Cardiac muscle cell (in vitro differentiated cells and primary cell): ENCODE data around the gene MRPL39. TPM values are rescaled to one million over a fixed set of nuclear protein-coding genes. Genes with fewer than 3 reads are reported as not detected.

Experiments used
- DNase-seq, 2 donors: peaks; one replicate each; pipeline versions ENCODE4 v3.0.0 to v3.0.0-alpha.2; 2010 to 2017; ENCODE audit warnings: low read depth in 1 of 2, low spot score in 1 of 2
- H3K27ac ChIP-seq: fragments of 200-600 bp; sonication (generic); 2 replicates; pipeline ENCODE4 v1.5.1; 2016
- H3K27me3 ChIP-seq: fragments of 200-600 bp; sonication (generic); 2 replicates; pipeline ENCODE4 v1.6.0; 2016; ENCODE audit warnings: control low read depth
- H3K36me3 ChIP-seq: fragments of 200-600 bp; sonication (generic); 2 replicates; pipeline ENCODE4 v1.5.1; 2016; ENCODE audit warnings: control low read depth
- H3K4me1 ChIP-seq: fragments of 200-600 bp; sonication (generic); 2 replicates; pipeline ENCODE4 v1.8.1; 2017; ENCODE audit warnings: low read depth, mild to moderate bottlenecking, mixed run types
- H3K4me3 ChIP-seq: fragments of 200-600 bp; sonication (generic); 2 replicates; pipeline ENCODE4 v1.5.1; 2016; ENCODE audit warnings: mild to moderate bottlenecking
- H3K9me3 ChIP-seq: fragments of 200-600 bp; sonication (generic); 2 replicates; pipeline ENCODE4 v1.5.1; 2017; ENCODE audit warnings: low read depth, mild to moderate bottlenecking, control low read depth
- CTCF ChIP-seq: IDR thresholded peaks from 2 replicates; pipeline ENCODE4 v1.5.1; 2012; ENCODE audit warnings: low read depth, mild to moderate bottlenecking, low read length
- polyA plus RNA-seq: library from polyadenylated mRNA; unstranded; fragments of >200 nt; fragmentation: Nextera tagmentation; extraction: Ambion mirVana; gene quantifications from 2 replicates; pipeline ENCODE4 v1.2.1, GENCODE V29; 2016
- total RNA-seq: library from RNA; depleted of rRNA; stranded (reverse); fragments of >200 nt; gene quantifications from 2 replicates; pipeline ENCODE4 v1.2.3, GENCODE V29; 2016

Gene MRPL39
- total and polyA plus RNA-seq, 2 experiments from 2014 or later = 25.1 to 87.9 TPM

- no peaks in the 10 kb centered on the region for H3K4me1 ChIP-seq
- H3K27ac ChIP-seq = no peak overlapping the region
- no peaks in the 10 kb centered on the region for H3K9me3 ChIP-seq
- no peaks in the 10 kb centered on the region for H3K36me3 ChIP-seq
- no peak for TF ChIP-seq CTCF
- DNase-seq = no peak
- no peaks in the 10 kb centered on the region for H3K27me3 ChIP-seq
- H3K4me3 ChIP-seq = no peak overlapping the region
These were observed 71.4 kb downstream of the MRPL39 start for GRCh38 chr21:25535849-25536248.

Other genes with a start within 250 kb of the MRPL39 start
- 0.63 and 1.3 TPM in 2 replicates for gene JAM2, start 31.8 kb upstream of the MRPL39 start, total RNA-seq
- 1.4 and 3.1 TPM in 2 replicates for gene JAM2, start 31.8 kb upstream of the MRPL39 start, polyA plus RNA-seq
- 252 and 394 TPM in 2 replicates for gene ATP5PF, start 127.4 kb upstream of the MRPL39 start, total RNA-seq
- 903 and 1,079 TPM in 2 replicates for gene ATP5PF, start 127.4 kb upstream of the MRPL39 start, polyA plus RNA-seq
- gene GABPA, start 127.5 kb upstream of the MRPL39 start, total RNA-seq = 18.5 and 18.6 TPM in 2 replicates
- 18.3 and 20.4 TPM in 2 replicates for gene GABPA, start 127.5 kb upstream of the MRPL39 start, polyA plus RNA-seq